Measurements from ENCODE around the gene SPOCK2.

DNA sequence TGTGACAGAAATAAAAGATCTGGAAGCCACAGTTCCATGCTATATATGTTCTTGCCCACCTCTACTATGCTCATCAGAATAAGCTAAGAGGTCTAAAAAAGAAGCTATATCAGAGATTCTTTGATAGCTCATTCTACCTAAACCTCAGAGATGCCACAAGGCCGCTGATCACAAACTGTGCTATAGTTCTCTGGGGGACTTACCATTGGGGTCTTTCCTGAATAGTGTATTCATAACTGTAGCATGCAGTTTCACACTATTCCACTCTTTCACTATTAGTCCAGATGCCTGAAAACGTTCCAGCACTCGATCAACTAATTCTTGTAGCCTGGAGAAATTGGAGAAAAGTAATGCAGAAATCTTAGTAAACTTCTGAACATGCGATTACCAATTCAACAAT, 44.5 kb upstream of the SPOCK2 start:
- TF ChIP-seq EZH2 (IDR thresholded peaks at IDR 0.05) (no peak), POLR2AphosphoS5 (IDR thresholded peaks at IDR 0.05; ENCODE audit: borderline replicate concordance, low read depth, low read length) (no peak), FOXP2 (optimal IDR thresholded peaks at IDR 0.05; ENCODE audit: control extremely low read depth, extremely low read length, insufficient read depth) (no peak)

Measured in SK-N-MC (cell line).